ENCODE measurements around the gene EML2.

The EML2 gene

DNA sequence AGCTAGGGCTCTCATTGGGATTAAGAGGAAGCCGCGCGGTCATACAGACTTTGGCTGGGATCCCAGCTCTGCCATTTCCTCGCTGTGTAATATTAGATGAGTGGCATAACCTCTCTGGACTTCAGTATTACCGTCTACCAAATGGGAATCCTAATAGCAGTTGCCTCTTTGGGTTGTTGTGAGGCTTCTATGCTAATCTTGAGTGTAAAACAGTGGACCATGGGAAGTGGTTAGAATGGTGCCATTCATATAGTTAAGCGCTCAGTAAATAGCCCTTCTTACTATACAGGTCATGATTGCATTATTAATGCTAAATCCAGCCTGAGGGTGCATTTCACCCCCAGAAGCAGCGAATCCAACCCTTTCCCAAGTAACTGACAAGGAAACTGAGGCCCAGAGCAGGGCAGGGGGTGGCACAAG lies 54.0 kb downstream of the EML2 start:
- no peak for DNase-seq

DNA sequence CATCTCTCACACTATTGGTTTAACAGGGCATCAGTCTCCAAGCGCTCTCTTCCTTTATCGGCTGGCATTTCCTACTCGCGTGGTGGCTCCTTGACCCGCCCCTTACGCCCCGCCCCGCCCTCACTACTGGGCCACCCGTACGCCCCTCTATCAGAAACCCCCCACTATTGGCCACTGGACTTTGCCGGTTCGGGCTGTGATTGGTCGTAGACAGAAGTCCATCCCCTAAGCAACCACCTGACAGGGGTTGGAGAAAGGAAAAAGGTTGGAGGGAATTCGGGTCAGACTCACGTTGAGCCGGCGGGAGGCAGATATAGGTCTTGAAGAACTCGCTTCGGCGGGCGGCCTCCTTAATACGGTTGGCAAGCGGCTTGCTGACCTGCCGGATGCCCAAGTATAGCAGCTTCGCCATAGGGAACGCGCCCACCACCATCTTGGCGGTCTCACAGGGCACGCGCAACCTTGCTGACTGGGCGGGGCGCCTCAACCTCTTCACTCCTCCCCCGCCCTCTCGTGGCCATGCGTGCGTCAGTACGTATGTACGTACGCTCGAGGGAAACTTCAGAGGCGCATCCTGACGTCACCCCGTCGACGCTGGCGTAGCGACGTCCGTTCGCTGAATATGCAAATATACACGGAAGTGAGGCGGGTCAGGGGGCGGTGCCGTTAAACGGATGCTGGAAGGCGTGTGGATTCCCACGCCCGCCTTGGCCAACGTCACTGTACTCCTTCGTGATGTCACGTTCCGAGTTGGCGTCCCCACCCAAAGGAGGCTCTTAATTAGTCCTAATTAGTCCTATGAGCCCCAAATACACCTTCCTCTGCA lies 54.7 kb downstream of the EML2 start, which contains the start of gene OPA3:
Gene OPA3 (minus strand): TSS at position 471 of the 826 bp plus-strand sequence. CDS start 38 bp downstream, at position 433.
- peak; percentile 95 to 98 (median 97) for DNase-seq

DNA sequence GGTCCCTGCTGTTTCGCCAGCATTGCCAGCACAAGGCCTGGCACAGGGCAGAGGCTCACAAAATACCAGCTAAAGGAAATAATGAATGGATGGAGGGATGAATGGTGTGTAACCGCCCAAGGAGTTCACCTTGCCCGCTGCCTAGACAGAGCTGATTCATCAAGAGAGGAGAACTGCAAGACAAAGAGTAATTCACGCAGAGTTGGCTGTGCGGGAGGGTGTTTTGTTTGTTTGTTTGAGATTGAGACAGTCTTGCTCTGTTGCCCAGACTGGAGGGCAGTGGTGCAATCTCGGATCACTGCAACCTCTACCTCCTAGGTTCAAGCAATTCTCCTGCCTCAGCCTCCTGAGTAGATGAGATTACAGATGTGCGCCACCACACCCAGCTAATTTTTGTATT lies 57.6 kb downstream of the EML2 start:
- no peak for DNase-seq

DNA sequence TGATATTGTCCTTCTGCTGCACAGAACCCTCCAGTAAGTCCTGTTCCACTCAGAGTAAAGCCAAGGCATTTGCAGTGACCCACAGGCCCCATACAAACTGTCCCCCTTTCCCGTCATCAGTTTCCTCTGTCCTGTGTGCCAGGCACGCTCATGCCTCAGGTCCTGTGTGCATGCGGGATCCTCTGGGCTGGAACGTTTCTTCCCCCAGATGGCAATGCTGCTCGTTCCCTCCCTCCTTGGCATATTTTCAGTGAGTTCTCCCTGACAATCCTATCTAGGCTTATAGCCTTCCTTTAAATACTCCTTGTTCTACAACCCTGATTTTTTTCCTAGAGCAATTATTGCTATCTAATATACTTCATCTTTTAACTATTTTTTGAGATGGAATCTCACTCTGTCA lies 60.3 kb downstream of the EML2 start:
- no peak for DNase-seq

DNA sequence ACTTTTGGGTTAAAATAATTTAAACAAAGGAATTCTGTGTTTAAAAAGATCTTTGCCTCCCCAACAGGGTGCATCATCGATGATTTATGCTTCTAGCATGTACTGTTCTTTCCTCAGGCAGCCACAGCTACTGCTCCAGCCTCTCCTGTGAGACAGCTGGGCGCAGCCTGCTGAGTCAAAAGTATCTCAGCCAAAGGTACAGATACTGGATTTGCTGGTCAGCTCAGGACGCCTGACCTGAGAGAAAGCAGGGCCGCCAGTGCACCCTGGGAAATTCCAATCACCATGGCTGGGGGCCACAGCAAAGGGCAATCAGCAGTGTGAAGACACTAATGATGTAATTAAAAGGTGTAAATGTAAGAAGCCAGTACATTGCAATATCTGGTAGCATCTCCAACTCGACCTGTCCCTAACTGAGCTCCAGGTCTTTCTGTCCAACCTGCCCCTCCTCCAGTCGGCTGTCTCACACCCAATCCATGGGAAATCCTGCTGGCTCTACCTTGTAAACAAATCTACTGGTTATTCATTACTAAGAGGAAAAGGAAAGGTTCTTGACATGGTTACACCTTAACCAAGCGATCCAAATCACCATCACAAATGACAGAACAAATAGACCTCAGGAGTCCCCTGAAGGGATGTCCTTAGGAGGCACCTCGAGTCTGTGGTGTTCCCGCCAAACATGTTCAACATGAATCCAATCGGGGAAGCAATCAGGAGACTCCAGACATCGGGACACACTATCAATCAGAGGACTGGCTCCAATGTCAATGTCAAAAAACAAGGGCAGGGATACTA lies 61.9 kb downstream of the EML2 start:
- no peak for DNase-seq

DNA sequence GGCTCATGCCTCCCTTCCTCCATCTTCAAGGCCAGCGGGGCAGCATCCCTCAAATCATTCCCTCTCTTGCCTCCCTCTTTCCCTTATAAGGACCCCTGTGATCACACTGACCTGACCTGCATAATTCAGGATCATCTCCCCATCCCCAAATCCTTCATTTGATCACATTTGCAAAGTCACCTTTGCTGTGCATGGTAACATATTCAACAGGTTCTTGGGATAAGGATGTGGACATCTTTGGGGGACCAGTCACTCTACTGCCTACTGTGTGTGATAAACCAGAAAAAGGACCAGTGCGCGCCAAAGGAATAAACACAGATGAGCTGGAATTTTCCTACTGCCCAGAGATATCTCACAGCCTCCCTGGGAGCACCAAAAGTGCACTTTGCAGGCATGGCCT lies 62.5 kb downstream of the EML2 start:
- DNase-seq, result no peak

DNA sequence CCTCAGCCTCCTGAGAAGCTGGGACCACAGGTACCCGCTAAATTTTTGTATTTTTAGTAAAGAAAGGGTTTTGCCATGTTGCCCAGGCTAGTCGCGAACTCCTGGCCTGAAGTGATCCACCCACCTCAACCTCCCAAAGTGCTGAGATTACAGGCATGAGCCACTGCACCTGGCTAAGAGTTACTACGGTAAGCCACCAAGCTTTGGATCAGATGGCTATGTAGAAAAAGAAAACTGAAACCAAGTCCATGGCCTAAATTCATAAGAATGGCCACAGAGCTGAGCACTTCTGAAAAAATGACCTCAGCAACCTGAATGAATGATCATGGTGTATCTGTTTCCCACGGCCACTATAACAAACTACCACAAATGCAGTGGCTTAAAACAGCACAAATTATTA lies 64.0 kb downstream of the EML2 start:
- no peak for DNase-seq

DNA sequence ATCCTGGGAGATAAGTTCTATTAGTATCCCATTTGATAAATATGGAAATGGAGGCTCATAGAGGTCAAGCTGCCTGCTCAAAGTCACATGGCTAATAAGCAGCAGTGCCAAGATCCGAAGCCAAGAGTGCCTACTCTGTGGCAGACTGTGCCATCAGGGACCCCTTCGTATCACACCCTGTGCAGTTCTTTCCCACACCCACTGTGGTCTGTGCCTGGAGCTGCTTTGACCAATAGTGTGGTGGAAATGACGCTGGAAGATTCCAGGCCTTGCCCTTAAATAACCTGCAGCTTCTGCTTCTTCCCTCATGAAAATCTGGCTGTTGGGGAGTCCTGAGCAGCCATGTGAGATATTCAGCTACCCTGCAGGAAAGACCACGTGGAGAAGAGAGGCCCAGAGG lies 64.7 kb downstream of the EML2 start:
- no peak for DNase-seq

DNA sequence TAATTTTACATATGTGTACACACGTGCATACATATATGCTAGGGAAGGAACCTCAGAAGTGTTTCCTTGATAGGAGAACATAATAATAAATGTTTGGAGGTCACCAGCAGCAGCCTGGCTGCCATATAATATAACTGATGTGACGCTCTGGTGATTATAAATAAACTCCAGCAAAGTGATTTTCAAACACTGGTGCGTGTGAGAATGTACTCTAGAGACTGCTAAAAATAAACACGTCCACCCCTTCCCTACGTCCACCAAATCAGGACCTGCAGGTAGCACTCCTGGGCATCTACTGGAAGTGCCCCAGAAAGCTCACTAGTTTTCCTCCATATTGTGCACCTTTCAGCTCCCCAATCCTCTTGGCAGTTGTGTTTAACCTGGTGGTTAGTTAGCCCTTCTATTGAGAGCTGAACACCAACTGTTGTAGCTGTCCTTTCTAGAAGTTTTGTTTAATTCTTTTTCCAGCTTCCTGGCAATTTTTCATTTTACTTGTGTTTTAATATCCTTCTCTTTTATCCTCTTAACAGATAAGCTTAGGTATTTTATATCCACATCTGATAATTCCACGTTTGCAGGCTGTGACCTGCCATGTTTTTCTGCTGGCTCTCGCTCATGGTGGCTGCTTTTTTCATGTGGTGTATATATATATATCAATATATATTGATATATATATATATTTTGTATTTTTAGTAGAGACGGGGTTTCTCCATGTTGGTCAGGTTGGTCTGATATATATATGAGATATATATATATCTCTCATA lies 67.6 kb downstream of the EML2 start:
- no peak for DNase-seq

DNA sequence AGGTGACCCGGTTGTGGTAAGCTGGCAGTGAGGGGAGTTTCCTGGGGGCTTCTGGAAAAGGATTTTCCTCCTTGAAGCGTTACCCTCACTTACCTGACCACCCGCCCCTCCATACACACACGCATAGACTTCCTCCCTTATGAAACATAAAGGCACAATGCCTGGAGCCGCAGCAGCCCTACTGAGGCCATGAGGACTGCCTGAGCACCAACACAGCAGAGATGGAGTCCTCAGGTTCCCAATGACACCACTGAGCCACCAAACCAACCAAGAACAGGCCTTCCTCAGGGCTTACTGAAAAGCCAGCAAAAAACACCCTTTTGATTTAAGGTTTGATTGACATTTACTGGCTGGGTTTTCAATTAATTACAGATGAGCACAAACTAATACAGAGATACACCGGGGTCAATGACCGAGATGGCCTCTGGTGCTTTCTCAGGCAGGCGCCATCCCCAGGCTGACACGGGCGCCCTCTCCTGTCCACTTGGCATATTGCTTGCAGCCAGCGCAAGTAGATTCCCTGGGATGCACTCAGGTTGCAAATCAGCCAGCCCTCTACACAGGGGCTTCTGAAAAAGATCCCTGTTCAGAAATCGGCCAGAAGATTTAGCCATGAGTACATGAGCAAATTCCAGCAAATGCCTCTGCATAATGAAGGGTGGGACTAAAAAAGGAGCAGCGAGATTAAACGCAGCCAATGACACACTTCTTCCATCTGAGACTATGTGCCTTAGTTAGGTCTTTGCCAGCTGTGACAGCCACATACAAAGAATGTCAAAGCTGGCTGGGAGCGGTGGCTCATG lies 69.4 kb downstream of the EML2 start:
- peak; percentile 13 to 49 (median 29) for DNase-seq

DNA sequence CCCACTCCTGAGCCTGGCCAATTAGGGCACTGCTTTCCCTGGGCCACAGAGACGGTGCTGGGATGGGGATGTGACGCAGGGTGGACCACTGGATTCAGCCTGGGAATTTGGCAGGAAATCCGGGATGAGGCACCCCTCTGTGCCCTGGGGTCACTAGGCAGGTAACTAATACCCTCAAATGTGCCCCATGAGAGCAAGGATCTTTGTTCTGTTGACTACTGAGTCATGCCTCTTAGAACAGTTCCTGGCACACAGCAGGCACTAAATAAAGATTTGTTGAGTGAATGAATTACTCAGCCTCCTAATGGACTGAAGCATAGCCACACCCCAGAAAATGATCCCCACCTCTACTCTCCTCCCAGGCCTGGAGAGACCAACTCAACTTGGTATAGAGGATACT lies 70.5 kb downstream of the EML2 start:
- no peak for DNase-seq

DNA sequence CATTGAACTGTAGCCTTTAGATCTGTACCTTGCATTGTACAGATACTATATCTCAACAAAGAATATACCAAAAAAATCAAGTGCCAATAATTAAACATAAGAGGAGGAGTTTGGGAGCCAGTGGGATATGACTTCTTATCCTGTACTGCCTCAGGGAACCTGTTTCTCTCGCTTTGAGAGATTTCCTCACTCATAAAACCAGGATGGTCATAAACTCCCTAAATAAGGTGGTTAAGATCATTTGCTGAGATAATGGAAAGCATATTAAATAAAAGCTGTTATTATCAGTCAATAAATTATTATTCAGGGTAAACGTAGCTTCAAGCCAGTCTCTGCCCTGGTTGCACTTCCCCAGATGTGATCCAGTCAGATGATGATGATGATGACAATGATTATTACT lies 71.6 kb downstream of the EML2 start:
- no peak for DNase-seq

DNA sequence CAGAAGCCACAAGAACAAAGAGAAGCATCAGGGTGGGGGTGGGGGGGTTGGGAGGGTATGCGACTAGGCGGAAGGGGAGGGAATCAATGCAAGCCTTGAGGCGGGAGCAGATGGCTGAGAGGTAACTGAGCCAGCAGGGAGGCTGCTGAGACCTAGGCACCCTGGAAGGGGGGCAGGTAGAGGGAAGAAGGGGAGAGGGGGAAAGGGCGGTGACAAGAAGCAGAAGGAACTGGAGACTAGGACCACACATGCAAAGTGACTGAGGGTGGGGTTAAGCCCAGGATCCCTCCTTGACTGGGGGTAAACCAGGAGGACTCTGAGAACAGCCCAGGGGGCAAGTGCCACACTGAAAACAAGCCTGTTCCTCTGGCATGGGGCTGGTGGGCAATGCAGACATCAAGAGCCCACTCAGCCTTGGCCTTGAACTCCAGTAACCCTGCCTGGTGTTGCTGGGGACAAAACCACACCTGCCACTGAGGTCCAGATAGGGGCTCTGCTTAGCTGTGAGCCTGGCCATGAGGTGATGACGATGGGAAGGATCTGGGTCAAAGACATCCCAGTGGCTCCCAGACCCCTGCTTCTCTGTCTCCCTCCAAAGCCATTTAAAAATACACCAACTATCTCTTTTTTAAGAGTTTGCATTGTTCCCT lies 74.9 kb downstream of the EML2 start:
- no peak for DNase-seq

DNA sequence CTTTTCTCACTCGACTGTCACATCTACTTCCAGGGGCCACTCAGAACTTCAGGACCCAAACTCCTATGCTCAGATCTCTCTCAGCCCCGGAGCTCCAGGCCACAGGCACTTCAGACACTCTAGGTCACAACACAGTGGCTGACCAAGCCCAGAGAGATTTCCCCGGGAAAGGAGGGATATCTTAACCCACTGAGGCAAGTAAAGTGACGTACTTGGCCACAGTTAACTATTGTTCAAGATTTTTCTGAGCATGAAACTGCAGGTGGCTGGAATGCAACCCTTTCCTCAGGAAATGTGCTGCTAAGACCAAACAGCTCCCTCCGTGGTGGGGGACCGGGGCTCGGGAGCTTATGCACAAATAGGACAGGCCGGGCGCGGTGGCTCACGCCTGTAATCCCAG lies 78.5 kb downstream of the EML2 start:
- DNase-seq, result no peak

DNA sequence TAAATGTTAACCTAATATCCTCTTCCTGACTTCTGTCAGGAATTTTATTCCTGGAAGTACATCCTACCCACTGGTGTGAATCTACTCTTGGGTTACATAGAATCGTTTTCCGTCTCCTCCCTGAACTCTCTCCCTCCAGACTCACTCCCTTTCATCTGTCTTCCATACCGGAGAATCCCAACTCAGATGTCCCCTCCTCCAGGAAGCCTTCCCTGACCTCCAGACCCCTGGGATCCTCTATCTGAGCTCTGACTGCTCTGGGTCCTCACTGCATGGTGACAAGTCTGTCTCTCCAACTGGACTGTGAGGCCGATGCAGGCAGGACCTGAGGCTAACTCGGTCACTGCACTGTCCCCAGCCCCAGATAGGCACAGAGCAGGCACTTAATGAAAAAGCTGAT lies 79.2 kb downstream of the EML2 start:
- DNase-seq, result no peak

All from activated naive CD4-positive, alpha-beta T cell (primary cell).